ENCODE data around the gene CCDC33.

CCDC33 gene

DNA sequence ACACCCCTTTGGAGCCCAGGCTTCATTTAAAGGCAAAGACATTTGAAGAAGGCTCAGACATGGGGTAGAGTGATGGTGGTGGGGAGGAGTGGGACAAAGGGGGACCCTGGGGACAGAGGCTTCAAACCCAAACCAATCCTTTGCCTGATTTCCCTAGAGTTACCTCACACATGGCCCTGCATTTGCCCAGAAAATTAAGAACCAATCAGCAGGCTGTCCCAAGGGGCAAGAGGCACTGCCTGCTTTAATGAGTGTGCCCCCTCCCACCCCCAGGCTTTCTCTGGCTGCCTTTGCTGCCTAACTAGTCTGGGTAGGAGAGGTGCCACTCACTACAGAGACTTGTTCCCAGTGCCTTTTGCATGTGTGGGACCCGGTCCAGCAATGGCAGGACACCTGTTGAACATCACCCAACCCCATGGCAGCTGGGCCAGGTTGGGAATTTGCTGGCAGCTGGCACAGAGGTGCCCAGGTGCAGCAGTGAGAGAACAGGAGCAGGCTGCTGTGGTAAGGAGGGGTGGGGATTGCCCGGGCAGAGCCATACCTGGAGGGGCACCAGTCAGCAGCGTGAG is 38.4 kb downstream of the CCDC33 start:
- Mint-ChIP-seq H3K4me3 (no peak overlapping the region), H3K27me3 (peaks cover 9% of the 10 kb centered on the region), H3K27ac (no peak overlapping the region), H3K4me1 (no peaks in the 10 kb centered on the region), H3K36me3 (no peaks in the 10 kb centered on the region), H3K9me3 (no peaks in the 10 kb centered on the region)

DNA sequence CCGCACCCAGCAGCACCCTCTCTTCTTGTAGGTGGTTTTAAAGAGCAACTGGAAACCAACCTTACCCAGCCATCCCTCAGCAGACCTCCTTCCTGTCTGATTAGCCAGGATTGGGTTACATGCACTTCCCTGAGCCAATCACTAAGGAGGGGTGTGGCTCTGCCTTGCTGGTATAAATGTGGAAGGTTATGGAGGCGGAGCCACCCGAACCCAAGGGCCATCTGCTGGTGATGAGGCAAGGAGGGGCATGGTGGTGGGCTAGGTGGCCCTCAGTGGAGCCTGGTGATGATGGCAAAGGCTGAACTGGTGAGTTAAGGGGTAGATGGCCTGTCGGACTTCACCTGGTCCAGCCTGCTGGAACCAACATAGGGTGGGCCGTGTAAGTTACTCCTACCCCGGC is 39.8 kb downstream of the CCDC33 start:
- peaks cover 2% of the 10 kb centered on the region for H3K27me3 Mint-ChIP-seq
- no peak overlapping the region for H3K4me3 Mint-ChIP-seq
- H3K4me1 Mint-ChIP-seq: no peaks in the 10 kb centered on the region
- no peaks in the 10 kb centered on the region for H3K9me3 Mint-ChIP-seq
- H3K27ac Mint-ChIP-seq: no peak overlapping the region
- no peaks in the 10 kb centered on the region for H3K36me3 Mint-ChIP-seq

DNA sequence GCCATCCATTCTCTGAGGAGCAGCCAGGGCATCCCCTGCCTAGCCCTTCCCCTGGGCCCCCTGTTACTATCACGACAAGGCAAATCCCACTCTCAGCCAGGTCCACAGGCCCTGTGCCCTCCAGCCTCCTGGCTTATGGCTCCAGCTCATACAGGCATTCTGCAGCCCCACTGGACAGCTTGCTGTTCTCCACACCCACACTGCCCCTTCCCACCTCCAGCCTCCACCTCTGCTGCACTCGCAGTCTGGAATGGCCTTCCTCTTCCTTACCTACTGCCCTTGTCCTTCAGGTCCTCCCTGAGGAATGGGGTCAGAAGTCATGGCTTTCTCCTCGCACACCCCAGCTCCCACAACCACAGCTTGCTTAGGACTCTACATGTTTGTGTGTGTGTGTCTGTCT is 40.4 kb downstream of the CCDC33 start:
- Mint-ChIP-seq H3K27me3 (peaks cover 1% of the 10 kb centered on the region), H3K36me3 (no peaks in the 10 kb centered on the region), H3K4me1 (no peaks in the 10 kb centered on the region), H3K9me3 (no peaks in the 10 kb centered on the region), H3K4me3 (no peak overlapping the region), H3K27ac (no peak overlapping the region)

DNA sequence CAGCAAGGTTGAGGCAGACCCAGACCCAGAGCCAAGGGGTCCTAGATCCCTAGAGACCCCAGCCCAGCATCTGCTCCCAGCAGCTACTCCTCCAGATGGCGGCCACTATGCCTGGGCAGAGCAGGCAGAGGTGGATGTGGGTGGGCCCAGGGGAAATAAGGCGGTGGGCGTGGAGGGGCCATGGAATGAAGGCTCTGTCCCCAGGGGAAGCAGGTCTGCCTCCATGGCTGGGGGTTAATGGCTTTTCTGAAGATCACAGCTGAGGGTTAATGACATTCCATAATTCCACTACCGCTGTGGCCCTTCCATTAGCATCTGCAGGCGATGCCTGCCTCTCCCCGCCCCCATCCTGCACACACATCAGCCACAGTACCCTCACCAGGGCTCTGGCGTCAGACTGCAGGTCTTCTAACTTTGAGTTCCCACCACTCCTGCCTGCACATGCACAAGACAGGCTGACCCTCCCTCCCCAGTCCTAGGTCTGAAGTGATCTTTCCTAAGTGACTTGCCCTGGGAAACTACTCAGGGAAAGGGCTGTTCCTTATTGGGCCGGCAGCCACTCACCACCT is 41.2 kb downstream of the CCDC33 start:
- no peak overlapping the region for H3K4me3 Mint-ChIP-seq
- H3K27me3 Mint-ChIP-seq: peaks cover 1% of the 10 kb centered on the region
- H3K4me1 Mint-ChIP-seq: no peaks in the 10 kb centered on the region
- no peaks in the 10 kb centered on the region for H3K36me3 Mint-ChIP-seq
- H3K27ac Mint-ChIP-seq: no peak overlapping the region
- no peaks in the 10 kb centered on the region for H3K9me3 Mint-ChIP-seq

DNA sequence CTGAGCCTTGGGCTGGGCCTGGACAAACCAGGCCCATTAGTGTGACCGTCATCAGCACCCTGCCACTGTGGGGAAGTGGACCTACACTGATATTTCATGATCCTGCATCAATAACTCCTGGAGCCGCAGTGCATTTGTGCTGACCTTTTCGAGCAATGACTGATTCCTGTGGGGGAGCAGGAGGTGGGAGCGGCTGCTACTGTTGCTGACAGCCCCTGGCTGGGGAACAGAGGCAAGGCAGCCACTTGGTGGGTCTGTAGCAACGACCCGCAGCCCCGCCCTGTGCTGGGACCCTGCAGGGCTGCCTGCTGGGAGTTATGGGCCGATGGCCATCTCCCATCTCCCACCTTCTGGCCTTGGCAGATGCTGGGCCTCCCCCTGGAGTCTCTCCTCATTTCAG is 42.1 kb downstream of the CCDC33 start:
- Mint-ChIP-seq H3K4me1 (no peaks in the 10 kb centered on the region), H3K27me3 (peaks cover 1% of the 10 kb centered on the region), H3K4me3 (no peak overlapping the region), H3K27ac (no peak overlapping the region), H3K36me3 (no peaks in the 10 kb centered on the region), H3K9me3 (no peaks in the 10 kb centered on the region)

DNA sequence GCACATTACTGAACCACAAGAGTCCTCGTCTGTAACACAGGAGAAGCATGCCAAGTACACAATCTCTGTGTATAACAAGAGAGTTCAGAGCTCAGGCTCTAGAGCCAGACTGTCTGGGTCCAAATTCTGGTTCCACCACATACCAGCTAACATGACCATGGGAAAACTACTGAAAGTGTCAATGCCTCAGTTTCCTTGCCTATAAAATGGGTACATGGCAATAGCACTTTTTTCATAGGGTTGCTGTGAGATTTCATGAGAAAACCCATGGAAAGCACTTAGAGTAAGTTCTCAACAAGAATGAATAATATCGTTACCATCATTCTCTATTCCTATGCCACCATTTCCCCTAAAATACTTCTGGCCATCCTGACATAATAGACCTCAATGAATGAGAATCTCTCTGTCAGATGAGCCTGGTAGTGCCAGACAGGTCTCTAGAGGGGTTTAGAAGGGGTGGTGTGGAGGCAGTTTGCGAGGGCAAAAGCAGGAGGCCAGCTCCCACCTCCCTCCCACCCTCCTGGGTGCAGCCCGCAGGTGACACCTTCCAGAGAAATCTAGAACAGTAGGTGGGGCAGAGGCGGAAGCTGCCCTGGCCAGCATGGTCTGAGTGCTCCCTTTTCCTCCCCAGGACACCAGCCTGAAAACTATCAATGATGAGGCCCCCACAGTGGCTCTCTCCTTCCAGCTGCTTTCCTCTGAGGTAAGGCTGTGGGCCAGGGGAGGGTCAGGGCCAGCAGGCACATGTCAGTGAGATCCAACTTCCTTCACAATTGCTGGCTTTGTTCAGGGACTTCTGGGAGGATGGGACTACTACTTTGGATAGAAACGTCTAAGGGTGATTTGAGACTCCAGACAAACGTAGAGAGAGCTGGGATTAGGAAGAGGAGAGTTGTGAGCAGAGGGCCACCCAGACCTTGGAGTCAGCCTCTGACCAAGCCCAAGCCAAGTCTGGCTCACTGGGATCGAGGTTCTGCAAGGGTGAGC is 45.3 kb downstream of the CCDC33 start:
- H3K36me3 Mint-ChIP-seq: no peaks in the 10 kb centered on the region
- no peak overlapping the region for H3K4me3 Mint-ChIP-seq
- no peaks in the 10 kb centered on the region for H3K9me3 Mint-ChIP-seq
- peaks cover 2% of the 10 kb centered on the region for H3K27me3 Mint-ChIP-seq
- H3K4me1 Mint-ChIP-seq: no peaks in the 10 kb centered on the region
- no peak overlapping the region for H3K27ac Mint-ChIP-seq

DNA sequence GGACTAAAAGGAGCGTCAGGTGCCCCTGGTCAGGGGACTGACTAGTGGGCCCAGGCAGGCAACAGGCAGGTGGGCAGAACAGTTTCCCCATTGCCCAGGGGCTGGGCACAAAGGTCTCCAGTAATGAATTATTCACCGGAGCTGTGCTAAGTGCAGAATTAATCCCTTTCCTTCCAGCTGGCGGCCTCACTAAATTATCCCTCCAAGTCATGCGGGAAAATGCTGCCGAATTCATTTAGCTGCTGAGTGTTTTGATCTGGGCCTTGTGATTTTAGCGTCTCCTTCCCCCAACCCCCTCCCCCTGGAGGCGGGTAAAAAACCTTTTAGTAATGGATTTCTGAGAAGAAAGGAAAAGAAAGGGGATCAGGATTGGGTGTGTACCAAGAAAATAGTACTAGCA is 47.2 kb downstream of the CCDC33 start:
- no peaks in the 10 kb centered on the region for H3K9me3 Mint-ChIP-seq
- H3K36me3 Mint-ChIP-seq: no peaks in the 10 kb centered on the region
- H3K4me1 Mint-ChIP-seq: no peaks in the 10 kb centered on the region
- no peak overlapping the region for H3K27ac Mint-ChIP-seq
- H3K27me3 Mint-ChIP-seq: peaks cover 5% of the 10 kb centered on the region
- H3K4me3 Mint-ChIP-seq: no peak overlapping the region

DNA sequence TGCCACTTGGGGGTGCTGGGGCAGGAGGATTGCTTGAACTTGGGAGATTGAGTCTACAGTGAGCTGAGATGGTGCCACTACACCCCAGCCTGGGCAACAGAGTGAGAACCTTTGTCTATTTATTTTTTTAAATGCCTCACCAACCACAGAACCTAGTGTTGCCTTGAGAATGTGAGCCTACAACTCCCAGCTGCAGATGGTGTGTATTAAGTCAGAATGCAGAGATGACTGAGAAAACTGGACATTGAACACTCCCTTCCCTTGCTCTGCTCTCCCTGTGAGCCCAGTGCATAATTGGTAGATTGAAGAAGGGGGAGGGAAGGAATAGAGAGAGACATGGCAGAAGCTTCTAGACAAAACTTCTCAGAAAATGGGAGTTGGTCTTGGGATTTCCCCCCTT is 53.5 kb downstream of the CCDC33 start:
- H3K36me3 Mint-ChIP-seq: no peaks in the 10 kb centered on the region
- H3K27ac Mint-ChIP-seq: no peak overlapping the region
- H3K27me3 Mint-ChIP-seq: peaks cover 17% of the 10 kb centered on the region
- peaks cover 9% of the 10 kb centered on the region for H3K9me3 Mint-ChIP-seq
- H3K4me3 Mint-ChIP-seq: no peak overlapping the region
- H3K4me1 Mint-ChIP-seq: peaks cover 4% of the 10 kb centered on the region

DNA sequence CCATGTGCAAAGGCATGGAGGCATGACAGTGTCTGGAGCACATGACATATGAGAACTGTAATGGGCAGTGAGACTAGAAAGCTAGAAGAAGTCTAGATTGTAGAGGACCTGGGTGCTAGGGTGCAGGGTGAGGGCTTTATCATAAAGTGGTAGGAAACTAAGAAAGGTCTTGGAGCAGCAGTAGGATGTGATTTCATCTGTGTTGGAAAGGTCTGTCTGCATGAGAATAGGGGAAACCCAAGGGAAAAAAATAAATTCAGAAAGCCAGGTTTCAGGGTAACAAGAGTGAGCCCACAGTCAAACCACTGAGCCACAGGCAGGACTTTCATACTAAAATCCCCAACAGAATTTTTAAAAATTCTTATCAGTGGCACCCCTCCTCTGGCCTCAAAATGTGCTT is 54.5 kb downstream of the CCDC33 start:
- H3K27me3 Mint-ChIP-seq: peaks cover 21% of the 10 kb centered on the region
- H3K27ac Mint-ChIP-seq: no peak overlapping the region
- no peak overlapping the region for H3K4me3 Mint-ChIP-seq
- no peaks in the 10 kb centered on the region for H3K36me3 Mint-ChIP-seq
- H3K9me3 Mint-ChIP-seq: peaks cover 9% of the 10 kb centered on the region
- peaks cover 4% of the 10 kb centered on the region for H3K4me1 Mint-ChIP-seq

DNA sequence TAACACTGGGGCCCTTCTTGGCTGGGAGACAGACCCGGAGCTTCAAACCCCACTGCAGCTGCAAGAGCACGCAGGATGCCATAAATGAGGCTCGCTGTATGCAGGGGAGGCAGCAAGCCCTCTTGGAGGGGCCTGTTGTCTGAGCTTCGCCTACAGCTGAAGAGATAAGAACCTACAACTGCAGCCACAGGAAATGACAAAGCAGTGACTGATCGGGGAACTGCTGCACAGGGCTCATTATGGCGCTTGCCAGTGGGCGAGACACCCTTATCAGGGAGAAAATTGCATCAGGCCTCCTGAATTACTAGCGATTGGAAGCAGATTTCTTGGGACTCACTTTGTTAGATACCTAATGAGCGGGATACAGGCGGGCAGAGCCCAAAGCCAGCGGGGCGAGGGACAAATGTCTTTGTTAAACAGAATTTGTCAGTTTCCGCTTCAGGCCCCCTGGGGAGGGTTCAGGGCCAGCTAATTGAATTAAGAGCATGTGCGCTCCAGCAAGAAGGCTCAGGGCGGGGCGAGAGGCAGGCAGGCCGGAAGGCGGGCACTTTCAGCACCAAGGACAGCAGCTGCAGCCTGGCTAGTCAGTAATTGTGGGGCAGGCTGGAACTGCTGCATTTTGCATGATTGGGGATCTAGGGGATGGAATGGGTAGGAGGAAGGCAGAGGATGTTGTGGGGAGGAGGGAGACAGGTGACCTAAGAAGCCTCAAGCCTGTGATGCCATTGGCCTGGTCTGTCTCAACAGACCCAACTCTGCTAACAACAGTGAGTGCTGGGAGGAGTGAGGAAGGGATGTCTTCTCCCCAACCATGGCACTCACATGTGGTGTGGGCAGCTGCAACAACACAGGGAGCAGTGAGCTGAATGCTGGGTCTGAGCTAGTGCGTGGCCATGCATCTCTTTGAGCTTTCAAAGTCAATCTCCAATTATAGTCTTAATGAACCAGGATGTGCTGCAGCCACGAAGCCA is 55.3 kb downstream of the CCDC33 start:
- H3K4me3 Mint-ChIP-seq: no peak overlapping the region
- H3K9me3 Mint-ChIP-seq: peaks cover 9% of the 10 kb centered on the region
- peaks cover 4% of the 10 kb centered on the region for H3K4me1 Mint-ChIP-seq
- H3K27me3 Mint-ChIP-seq: peaks cover 20% of the 10 kb centered on the region
- peak overlapping the region; percentile 13 for H3K27ac Mint-ChIP-seq
- no peaks in the 10 kb centered on the region for H3K36me3 Mint-ChIP-seq

DNA sequence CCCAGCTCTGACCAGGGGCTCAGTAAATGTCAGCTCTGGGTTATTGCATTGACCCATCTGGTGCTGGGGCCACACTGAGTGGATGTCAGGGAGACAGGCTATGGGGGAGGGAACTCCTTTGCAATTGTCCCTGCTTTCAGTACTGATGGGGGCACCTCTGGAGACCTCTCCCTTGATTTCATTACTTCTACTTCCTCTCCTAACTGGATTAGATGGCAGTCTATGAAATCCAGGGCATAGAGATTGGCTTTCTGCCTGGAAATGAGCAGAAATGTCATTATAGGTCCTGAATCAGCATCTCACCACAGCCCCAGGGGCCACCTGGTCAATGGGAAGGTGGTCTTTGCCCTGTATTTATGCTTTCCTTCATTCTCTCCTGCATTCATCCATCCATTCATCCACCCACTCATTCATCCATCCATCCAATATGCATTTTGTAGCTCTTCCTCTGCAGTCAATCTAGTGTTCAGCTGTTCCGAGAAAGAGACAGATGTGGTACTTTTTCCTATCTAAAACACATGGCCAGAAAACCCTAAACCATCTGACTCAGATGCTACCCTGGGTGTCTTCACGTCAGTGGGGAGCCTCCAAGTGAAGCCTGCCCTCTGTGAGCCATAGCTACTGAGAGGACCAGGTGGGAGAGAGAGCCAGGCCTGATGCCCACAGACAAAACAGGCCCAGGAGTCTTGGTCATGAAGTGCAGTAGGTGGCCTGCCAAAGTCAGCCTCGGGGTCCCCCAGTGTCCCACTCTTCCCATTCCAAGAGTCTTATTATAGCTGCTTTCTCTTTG is 57.1 kb downstream of the CCDC33 start:
- no peak overlapping the region for H3K27ac Mint-ChIP-seq
- H3K4me1 Mint-ChIP-seq: peaks cover 4% of the 10 kb centered on the region
- H3K27me3 Mint-ChIP-seq: peaks cover 17% of the 10 kb centered on the region
- H3K4me3 Mint-ChIP-seq: no peak overlapping the region
- H3K9me3 Mint-ChIP-seq: peaks cover 9% of the 10 kb centered on the region
- no peaks in the 10 kb centered on the region for H3K36me3 Mint-ChIP-seq

DNA sequence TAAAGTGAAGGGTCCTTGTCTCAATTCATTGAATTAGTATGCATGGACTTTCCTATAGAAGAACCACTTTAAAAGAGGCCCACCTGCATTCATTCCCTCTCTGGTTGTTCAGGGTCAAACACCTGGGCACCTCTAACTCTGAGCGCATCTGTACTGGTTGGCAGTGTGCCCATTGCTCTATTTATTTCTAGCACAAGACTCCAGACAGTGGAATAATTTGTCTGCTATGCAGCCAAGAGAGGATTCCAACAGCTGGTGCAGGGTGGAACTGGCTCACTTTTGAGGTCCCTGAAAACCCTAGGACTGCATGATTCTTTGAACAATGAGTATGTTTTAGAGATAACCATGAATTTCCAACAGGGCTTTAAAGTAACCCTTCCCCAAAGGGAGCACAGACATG is 57.9 kb downstream of the CCDC33 start:
- no peak overlapping the region for H3K4me3 Mint-ChIP-seq
- H3K27ac Mint-ChIP-seq: no peak overlapping the region
- H3K9me3 Mint-ChIP-seq: peaks cover 9% of the 10 kb centered on the region
- H3K4me1 Mint-ChIP-seq: peaks cover 4% of the 10 kb centered on the region
- peaks cover 17% of the 10 kb centered on the region for H3K27me3 Mint-ChIP-seq
- no peaks in the 10 kb centered on the region for H3K36me3 Mint-ChIP-seq

DNA sequence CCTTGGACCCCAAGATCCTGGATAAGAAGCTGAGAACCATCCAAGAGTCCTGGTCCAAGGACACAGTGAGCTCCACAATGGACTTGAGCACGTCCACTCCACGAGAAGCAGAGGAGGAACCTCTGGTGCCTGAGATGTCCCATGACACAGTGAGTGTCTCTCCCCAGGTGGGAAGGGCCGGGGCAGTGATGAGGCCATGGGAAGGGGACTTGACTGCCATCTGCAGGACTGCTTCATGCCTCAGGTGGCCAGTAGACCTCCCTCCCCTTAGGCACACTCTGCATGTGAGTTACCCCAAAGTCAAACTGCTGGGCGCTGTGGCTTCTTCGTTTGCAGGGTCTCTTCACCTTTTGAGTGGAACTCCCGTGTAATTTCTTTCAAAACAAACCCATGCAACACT is 59.7 kb downstream of the CCDC33 start:
- no peak overlapping the region for H3K27ac Mint-ChIP-seq
- H3K9me3 Mint-ChIP-seq: peaks cover 9% of the 10 kb centered on the region
- H3K4me1 Mint-ChIP-seq: peaks cover 4% of the 10 kb centered on the region
- H3K36me3 Mint-ChIP-seq: no peaks in the 10 kb centered on the region
- no peak overlapping the region for H3K4me3 Mint-ChIP-seq
- H3K27me3 Mint-ChIP-seq: peaks cover 20% of the 10 kb centered on the region

DNA sequence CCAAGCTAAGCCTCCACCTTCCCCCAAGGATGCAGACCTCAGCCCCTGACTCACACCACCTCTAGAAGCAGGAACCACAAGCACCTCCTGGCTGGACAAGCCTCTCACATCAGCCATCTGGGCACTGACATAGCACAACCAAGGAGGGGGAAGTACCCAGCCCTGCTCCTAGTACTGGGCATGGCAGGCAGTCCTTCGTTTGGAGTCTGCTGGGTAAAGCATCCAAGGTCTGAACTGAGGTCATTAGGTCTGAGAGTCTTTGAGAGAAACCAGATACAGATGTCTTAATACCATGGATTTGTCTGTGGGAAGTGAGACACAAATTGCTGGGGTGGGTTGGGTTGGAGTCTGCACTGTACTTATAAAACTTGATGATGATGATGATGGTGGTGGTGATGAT is 61.8 kb downstream of the CCDC33 start:
- H3K27ac Mint-ChIP-seq: no peak overlapping the region
- no peaks in the 10 kb centered on the region for H3K9me3 Mint-ChIP-seq
- H3K36me3 Mint-ChIP-seq: no peaks in the 10 kb centered on the region
- H3K4me3 Mint-ChIP-seq: no peak overlapping the region
- H3K4me1 Mint-ChIP-seq: no peaks in the 10 kb centered on the region
- H3K27me3 Mint-ChIP-seq: peaks cover 19% of the 10 kb centered on the region
